Measurements from ENCODE around the gene PLAAT2.
"Not testable (repeated sequence)": the region's sequence is repeated elsewhere in the genome, so short reads cannot be mapped to it uniquely, and the experiment has no call there.

The PLAAT2 gene

DNA sequence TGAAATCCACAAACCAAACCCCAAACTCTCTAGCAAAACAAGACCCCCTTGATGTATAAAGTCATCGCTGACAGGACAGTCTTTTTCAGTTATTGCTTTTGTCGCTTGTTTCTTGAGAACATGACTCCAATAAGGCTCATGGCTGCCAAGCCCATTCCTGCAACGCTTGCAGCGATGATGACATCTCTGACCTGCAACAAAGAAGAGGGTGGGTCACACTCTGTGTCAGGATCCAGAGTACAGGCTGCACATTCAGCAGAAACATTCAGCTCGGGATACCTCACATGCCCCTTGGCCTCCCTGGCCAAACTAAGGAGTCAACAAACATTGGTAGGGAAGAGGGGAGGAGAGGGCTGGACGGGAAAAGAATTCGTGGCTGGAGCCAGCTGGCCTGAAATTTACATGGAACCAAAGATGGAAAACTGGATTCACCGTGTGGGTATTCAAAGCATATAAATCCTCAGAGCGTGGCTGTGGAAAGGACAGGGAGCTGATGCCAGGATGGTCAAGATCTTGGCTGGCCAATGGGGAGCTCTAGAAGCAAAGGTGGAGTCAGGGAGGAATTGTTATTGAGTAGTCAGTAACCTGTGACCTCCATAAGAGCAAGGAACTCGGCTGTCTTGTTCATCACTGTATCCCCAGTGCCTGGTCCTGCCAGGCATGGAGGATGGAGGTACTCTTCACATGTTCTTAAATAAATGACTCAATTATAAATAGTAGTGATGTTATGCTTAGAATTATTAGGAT, 11.8 kb upstream of the PLAAT2 start:
- no peak for DNase-seq

DNA sequence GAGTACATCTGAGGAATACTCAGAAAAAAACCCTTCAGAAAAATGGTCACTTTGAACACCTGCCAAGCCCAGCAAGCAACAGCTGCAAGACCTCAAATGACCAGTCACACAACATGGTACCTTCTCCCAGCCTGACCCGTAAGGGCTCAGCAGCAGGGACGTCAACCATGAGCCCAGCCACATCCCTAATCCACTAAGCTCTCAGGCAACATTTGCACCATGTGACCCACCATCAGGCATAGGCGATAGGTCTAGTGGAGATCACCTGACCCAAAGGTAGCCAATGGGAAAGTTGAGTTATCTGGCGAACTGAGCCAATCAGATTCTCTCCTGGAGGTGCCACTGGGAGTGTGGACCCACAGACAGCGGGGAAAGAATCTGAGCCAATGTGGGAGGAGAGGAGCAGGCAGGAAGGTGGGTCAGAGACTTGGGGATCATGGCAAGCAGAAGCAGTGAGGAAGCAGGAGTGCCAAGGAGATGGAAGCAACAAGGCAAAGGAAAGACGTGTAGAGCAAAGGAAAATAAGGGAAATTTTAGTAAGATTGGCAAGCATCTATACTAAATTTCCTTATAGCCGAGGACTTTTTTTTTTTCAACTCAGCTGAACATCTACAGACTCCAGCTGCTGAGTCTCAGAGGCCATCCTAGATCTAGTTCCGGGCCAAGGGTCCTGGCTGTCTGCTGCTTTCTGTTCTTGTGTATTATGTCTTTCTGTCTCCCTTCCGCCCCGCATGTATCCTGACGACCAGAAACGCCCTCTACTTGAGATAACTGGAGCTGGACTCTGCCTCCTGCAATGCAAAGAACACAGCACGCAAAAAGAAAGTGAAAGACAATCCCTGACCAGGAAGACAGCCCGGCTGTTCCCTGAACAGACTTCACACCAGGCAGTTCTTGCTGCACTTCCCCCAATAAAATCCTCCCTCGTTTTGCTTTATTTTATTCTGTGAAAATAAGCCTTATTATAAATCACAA, 11.0 kb upstream of the PLAAT2 start:
- peak in 1 of 5 donors; percentile 71 for DNase-seq

GRCh38 chr11:63572026-63572688, 9.0 kb upstream of the PLAAT2 start:
- no peak for DNase-seq

DNA sequence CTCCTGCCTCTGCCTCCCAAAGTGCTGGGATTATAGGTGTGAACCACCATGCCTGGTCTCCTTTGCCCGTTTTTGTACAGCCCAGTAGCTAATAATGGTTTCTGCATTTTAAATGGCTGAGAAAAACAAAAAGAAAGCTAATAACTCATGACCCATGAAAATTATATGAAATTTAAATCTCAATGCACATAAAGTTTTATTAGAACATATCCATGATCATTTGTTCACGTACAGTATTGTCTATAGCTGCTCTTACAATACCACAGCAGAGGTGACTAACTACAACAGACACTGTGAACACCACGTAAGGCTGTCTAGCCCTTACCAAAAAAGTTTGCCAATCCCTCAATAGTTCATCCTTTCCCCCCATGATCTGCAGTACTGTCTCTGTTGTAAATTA, 6.4 kb upstream of the PLAAT2 start:
- DNase-seq: no peak

DNA sequence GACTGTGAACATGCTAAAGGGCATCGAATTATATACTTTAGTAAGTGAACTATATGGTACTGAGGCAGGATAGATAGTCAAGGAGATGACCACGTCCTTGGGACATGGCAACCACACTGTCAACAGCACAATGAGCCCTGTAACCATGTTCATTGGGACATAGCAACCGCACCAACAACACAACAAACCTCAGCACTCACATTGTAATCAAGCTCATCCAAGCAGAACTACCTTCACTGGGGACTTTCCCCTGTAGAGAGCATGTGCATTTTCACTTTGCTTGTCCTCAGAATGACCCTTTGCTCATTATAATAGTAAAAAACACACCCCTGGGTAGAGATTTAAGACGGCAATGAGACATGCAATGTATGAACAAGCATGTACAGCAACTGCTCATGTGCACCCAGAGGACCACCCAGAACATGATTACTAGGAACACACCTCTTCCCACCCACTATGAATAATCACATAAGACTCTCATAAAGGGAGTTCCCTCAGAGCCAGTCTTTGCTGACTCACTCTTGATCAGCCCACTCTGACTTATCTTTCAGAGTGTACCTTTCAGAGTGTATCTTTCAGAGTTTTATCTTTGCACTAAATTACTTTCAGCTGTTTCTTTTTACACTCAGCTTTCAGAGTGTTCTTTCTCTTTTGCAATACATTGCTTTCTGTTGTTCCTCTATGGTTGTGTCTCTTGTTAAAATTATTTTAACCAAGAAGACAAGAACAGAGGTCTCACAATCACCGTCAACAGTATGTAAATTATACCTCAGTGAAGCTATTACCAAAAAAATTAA, 4.1 kb upstream of the PLAAT2 start:
- DNase-seq: peak; percentile 45 to 71 (median 71)

DNA sequence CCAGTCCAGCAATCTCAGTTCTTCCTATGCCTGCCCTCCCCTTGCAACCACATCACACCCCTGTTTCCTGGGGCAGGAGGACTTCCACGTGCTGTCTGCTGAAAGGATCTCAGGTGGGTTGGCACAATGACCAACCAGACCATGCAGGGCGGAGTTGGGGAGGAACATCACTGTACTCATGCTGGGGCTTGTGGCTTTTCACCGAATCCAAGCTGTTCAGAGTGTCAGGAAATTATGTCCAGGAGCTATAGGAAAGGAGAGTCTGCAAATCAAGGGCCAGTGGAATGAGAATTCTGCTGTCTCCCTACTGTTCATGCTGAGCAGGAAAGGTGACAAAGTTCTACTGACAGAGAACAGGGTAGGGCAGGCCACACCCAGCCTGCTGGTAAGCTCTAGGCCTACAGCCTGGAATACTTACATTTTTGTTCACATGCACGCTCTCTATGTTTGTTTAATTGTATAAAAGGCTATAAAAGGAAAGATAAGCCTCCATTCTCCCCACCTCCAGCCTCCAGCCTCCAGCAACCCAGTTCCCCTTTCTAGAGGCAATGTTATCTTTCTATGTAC, 1.7 kb upstream of the PLAAT2 start:
- DNase-seq: no peak

- peak in 1 of 5 donors; percentile 75 for DNase-seq
Measured at GRCh38 chr11:63564056-63564774, 1.0 kb upstream of the PLAAT2 start.

DNA sequence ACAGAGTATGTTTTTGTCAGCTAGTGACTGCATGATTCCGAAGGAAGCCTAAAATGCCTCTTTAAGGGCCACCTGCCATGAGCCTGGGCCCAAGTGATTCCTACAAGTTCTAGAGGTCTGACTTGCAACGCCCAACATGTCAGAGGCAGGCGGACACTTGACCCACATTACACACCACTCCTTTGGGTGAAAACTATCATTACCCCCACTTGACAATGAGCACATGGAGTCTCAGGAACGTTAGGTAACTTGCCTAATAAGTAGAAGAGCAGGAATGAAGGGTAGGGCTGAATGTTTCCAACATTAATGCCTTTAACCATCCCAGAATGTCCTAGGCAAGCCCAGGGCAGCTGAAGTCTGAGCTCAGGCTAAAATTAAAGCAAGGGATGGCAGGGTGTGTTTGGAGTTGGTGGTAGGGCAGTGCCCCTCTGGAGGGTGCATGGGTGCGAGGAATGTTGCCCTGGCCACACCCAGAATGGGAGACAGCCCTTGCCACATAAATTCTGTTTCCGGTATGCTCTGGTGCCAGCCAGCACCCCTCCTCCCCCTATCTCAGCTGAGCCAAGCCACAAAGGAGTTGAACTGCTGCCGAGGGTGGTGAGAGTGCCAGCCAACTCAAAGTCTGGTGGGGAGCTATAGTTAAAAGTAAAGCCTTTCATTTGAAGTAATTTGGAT, 2.5 kb downstream of the PLAAT2 start:
- DNase-seq: no peak

DNA sequence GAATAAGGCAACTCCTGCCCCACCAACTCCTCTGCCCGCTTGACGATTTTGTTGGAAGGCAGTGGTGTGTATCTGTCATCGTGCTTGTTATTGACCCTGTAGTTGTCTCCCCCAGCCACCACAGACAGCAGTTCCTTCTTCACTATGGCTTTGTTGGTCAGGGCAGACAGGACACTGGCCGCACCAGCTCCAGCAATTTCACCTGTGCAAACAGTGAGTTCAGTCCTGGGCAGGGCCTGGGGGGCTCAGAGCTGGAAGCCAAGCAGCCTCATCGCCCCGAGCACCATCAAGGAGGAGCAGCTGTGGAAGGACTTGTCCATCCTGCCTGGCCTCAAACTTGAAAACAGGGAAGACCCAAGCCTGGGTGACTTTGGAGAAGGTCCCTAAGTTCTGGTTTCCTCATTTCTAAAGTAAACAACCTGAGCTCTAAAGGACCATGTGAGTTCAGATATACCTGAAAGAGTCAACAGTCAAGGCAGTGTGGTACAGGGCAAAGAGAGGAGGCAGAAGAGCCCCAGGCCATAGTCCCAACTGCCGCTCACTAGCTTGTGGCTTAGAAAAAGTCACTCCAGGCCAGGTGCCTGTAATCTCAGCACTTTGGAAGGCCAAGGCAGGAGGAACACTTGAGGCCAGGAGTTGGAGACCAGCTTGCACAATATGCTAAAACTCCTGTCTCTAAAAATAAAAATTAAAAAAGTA, 4.6 kb downstream of the PLAAT2 start:
- DNase-seq: no peak

DNA sequence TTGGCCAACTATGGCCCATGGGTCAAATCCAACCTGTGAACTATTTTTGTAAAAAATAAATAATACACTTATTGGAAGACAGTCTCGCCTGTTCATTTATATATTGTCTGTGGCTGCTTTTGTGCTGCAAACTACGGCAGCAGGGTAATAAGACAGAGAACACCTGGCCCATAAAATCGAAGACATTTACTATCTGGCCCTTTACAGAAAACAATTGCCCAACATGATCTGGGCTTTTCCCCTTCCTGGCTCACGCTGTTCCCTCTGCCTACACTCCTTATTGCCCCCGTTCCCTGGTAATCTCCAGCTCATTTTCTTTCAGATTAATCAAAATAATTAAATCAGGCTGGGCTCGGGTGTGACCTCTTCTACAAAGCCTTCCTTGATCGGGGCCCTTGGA, 5.6 kb downstream of the PLAAT2 start:
- no peak for DNase-seq

GRCh38 chr11:63556404-63557013, 6.7 kb downstream of the PLAAT2 start:
- no peak for DNase-seq

DNA sequence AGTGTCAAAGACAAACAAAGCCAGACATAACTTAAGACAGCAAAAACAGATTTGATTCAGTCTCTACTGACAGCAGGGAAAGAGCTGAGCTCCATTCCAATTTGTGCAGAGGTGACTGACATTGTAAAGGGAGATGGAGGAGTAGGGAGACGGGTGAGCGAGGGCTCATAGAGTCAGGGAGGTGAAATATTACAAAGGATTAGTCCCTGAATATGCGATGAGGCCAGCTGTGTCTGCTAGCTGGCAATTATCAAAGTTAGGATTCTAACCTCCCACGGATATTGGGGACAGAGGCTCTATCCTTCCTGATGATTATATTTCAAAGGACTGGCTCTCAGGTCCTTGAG, 8.3 kb downstream of the PLAAT2 start:
- no peak for DNase-seq

DNA sequence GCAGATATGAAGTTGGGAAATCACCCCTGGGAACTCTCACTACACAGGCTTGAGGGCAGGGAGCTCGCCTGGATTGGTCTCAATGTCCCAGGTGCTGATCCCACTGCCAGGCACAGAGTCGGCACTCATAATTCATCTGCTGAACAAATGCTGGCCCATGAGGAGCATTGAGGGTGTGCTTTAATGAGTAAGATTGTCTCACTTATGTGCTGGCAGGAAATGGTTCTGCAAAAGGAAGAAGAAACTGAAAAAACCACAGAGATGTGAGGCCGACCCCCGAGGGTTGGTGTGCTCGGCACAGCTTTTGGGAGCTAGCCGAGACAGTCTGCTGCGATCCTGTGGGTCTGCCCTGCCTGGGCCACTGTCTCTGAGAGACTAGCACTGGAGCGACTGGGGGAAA, 9.4 kb downstream of the PLAAT2 start:
- DNase-seq: peak in 3 of 5 donors; percentile 18 to 79 (median 26)

- DNase-seq: no peak
Measured at GRCh38 chr11:63552921-63553320, 10.3 kb downstream of the PLAAT2 start.

DNA sequence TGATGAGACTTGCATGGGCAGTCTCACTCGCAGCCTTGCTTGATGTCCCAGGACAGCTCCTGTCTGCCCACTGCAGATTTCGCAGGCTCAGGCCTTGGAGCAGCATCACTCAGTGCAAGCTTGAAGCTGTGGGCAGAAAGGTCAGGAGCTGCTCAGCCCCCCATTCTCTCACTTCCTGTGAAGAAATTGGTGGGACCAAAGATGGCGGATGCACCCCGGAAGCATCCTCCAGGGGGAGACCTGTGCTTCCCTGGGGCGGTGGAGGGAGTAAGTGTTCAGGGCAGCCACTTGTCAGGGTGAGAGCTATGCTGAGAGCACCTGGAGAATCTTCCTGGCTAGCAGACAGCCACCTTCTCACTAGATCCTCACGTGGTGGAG, 11.3 kb downstream of the PLAAT2 start:
- DNase-seq: no peak

GRCh38 chr11:63551091-63551888, 11.9 kb downstream of the PLAAT2 start:
- DNase-seq: no peak

DNA sequence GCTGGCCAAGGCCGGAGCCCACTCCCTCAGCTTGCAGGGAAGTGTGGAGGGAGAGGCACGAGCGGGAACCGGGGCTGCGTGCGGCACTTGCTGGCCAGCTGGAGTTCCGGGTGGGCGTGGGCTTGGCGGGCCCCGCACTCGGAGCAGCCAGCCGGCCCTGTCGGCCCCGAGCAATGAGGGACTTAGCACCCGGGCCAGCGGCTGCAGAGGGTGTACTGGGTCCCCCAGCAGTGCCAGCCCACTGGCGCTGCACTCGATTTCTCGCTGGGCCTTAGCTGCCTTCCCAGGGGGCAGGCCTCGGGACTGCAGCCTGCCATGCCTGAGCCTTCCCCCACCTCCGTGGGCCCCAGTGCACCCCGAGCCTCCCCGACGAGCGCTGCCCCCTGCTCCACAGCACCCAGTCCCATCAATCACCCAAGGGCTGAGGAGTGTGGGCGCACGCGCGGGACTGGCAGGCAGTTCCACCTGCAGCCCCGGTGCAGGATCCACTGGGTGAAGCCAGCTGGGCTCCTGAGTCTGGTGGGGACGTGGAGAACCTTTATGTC, 13.0 kb downstream of the PLAAT2 start:
- DNase-seq: not testable (repeated sequence)

DNA sequence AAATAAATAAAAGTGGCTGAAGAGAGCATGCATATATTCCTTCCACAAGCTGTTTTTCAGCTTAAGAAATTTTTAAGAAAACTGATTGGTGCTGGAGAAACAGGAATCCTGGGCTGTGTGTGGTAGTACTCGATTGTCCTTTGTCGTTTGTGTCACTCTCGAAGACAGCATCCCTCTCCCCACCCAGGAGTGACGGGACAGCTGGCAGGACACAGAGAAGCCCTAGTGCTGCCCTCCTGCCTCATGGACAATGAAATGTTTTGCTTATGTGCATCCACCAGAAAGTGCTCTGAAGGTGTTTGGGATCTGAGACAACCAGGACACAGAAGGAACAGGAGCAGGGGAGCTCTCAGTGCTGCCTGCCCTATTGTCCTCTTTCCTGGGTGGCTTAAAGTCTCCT, 13.8 kb downstream of the PLAAT2 start:
- DNase-seq: no peak

GRCh38 chr11:63548178-63548577, 15.0 kb downstream of the PLAAT2 start:
- DNase-seq: no peak
